H1 (cell line): ENCODE data around the gene APPL2. TPM values are rescaled to one million over a fixed set of nuclear protein-coding genes. Genes with fewer than 3 reads are reported as not detected.

ENCODE experiments used
- CTCF ChIA-PET: fragments of 300-600 bp; sonication (Branson Sonifier 250); formaldehyde crosslinking; loops from one replicate; lab custom pipeline; 2021; ENCODE audit not compliant: partially characterized antibody; lab: Charles Lee
- POLR2A ChIA-PET: fragments of 300-600 bp; sonication (Branson Sonifier 250); formaldehyde crosslinking; loops from one replicate; lab custom pipeline; 2021; ENCODE audit warnings: inconsistent platforms; ENCODE audit not compliant: partially characterized antibody; lab: Charles Lee
- DNase-seq, 2 experiments: peaks; one replicate each; pipeline versions ENCODE4 v3.0.0 to v3.0.0-alpha.2; 2010 to 2022; ENCODE audit warnings: low spot score in 2 of 2, low read depth in 1 of 2, mixed read lengths in 1 of 2
- FAIRE-seq: peaks from 2 replicates; lab custom pipeline; 2011; peaks lifted over from hg19 to GRCh38; lab: Jason Lieb, UNC
- H2AFZ ChIP-seq: 2 replicates; pipeline ENCODE4 v1.8.1; 2012; ENCODE audit warnings: low read length, inconsistent platforms
- H2AK5ac ChIP-seq: 2 replicates; pipeline ENCODE4 v1.6.1; 2013; ENCODE audit warnings: low read depth, low read length
- H2BK120ac ChIP-seq: replicated peaks from 2 replicates; pipeline ENCODE3; 2013; ENCODE audit warnings: low read depth, low read length, inconsistent platforms
- H2BK12ac ChIP-seq: 2 replicates; pipeline ENCODE4 v1.6.1; 2013; ENCODE audit warnings: low read depth, low read length
- H2BK15ac ChIP-seq: 2 replicates; pipeline ENCODE4 v1.6.1; 2013; ENCODE audit warnings: low read length
- H2BK20ac ChIP-seq: 2 replicates; pipeline ENCODE4 v1.6.1; 2013; ENCODE audit warnings: low read length
- H2BK5ac ChIP-seq: 2 replicates; pipeline ENCODE4 v1.6.1; 2013; ENCODE audit warnings: low read depth, low read length
- H3K14ac ChIP-seq: 2 replicates; pipeline ENCODE4 v1.6.1; 2013; ENCODE audit warnings: inconsistent platforms; ENCODE audit not compliant: insufficient read length
- H3K18ac ChIP-seq: 2 replicates; pipeline ENCODE4 v1.6.1; 2013; ENCODE audit warnings: low read length; ENCODE audit errors: extremely low read depth
- H3K23ac ChIP-seq: 2 replicates; pipeline ENCODE4 v1.6.1; 2013; ENCODE audit warnings: inconsistent platforms; ENCODE audit not compliant: insufficient read length
- H3K23me2 ChIP-seq: 2 replicates; pipeline ENCODE4 v1.6.1; 2013; ENCODE audit warnings: low read depth, low read length
- H3K27ac ChIP-seq: 2 replicates; pipeline ENCODE4 v1.6.1; 2011; ENCODE audit warnings: low read depth, low read length, inconsistent platforms
- H3K27me3 ChIP-seq, 4 experiments: replicated peaks in 1 of 4; 1 replicate in 1 of 4; 2 replicates in 3 of 4; pipeline versions ENCODE4 v1.6.1 to v1.8.1; 2011 to 2013; ENCODE audit warnings: low read length in 3 of 4, mild to moderate bottlenecking in 3 of 4, inconsistent platforms in 2 of 4, mixed read lengths in 2 of 4, moderate library complexity in 1 of 4; ENCODE audit not compliant: control insufficient read depth in 3 of 4, insufficient read depth in 3 of 4; ENCODE audit errors: extremely low read depth in 1 of 4
- H3K36me3 ChIP-seq, 4 experiments: 2 replicates each; pipeline versions ENCODE4 v1.6.1 to v1.8.1; 2011 to 2013; ENCODE audit warnings: mild to moderate bottlenecking in 4 of 4, low read length in 3 of 4, moderate library complexity in 2 of 4, control low read depth in 1 of 4, inconsistent platforms in 1 of 4; ENCODE audit not compliant: insufficient read depth in 4 of 4, control insufficient read depth in 2 of 4
- H3K4ac ChIP-seq: replicated peaks from 2 replicates; pipeline ENCODE3; 2013; ENCODE audit warnings: low read length, low read depth, mixed read lengths, inconsistent platforms; ENCODE audit not compliant: insufficient read length
- H3K4me1 ChIP-seq, 4 experiments: replicated peaks in 1 of 4; 1 replicate in 1 of 4; 2 replicates in 3 of 4; pipeline versions ENCODE4 v1.6.1 to v1.8.1; 2011 to 2013; ENCODE audit warnings: low read length in 3 of 4, inconsistent platforms in 2 of 4, mixed read lengths in 1 of 4; ENCODE audit not compliant: insufficient read depth in 4 of 4, control insufficient read depth in 3 of 4
- H3K4me2 ChIP-seq, 2 experiments: 2 replicates each; pipeline versions ENCODE4 v1.6.1 to v1.8.1; 2011 to 2013; ENCODE audit warnings: low read depth in 2 of 2, low read length in 2 of 2, control low read depth in 1 of 2, inconsistent platforms in 1 of 2, mild to moderate bottlenecking in 1 of 2; ENCODE audit not compliant: insufficient read depth in 1 of 2
- H3K4me3 ChIP-seq, 4 experiments: fragments of 200-600, 300-600 bp in 1 of 4; sonication (generic), shearing (Covaris generic), sonication (Bioruptor Twin) in 1 of 4; 2 replicates each; pipeline versions ENCODE4 v1.5.1 to v1.8.1; 2011 to 2016; ENCODE audit warnings: low read length in 4 of 4, low read depth in 3 of 4, control low read depth in 2 of 4, inconsistent platforms in 2 of 4, mild to moderate bottlenecking in 2 of 4, mixed read lengths in 1 of 4, moderate library complexity in 1 of 4; ENCODE audit not compliant: insufficient read depth in 2 of 4; ENCODE audit errors: extremely low read depth in 1 of 4
- H3K56ac ChIP-seq: replicated peaks from 2 replicates; pipeline ENCODE3; 2013; ENCODE audit warnings: low read depth, mild to moderate bottlenecking, mixed read lengths, low read length, inconsistent platforms; ENCODE audit not compliant: insufficient read length
- H3K79me1 ChIP-seq: 2 replicates; pipeline ENCODE4 v1.6.1; 2013; ENCODE audit warnings: low read depth, low read length, control low read depth
- H3K79me2 ChIP-seq, 2 experiments: 2 replicates each; pipeline versions ENCODE4 v1.6.1 to v1.8.1; 2012 to 2013; ENCODE audit warnings: low read length in 2 of 2, mild to moderate bottlenecking in 2 of 2, inconsistent platforms in 1 of 2; ENCODE audit not compliant: insufficient read depth in 2 of 2, control insufficient read depth in 1 of 2
- H3K9ac ChIP-seq, 4 experiments: replicated peaks in 1 of 4; 1 replicate in 1 of 4; 2 replicates in 3 of 4; pipeline versions ENCODE4 v1.6.1 to v1.8.1; 2011 to 2013; ENCODE audit warnings: low read depth in 3 of 4, low read length in 3 of 4, control low read depth in 2 of 4, mild to moderate bottlenecking in 2 of 4, moderate library complexity in 2 of 4, inconsistent platforms in 1 of 4; ENCODE audit errors: extremely low read depth in 1 of 4
- H3K9me3 ChIP-seq, 2 experiments: 2 replicates each; pipeline versions ENCODE4 v1.6.1 to v1.8.1; 2012 to 2013; ENCODE audit warnings: mild to moderate bottlenecking in 2 of 2, moderate library complexity in 2 of 2, control low read depth in 1 of 2, inconsistent platforms in 1 of 2, low read depth in 1 of 2, low read length in 1 of 2, mixed read lengths in 1 of 2; ENCODE audit not compliant: insufficient read depth in 2 of 2
- H4K20me1 ChIP-seq, 2 experiments: replicated peaks in 1 of 2; 2 replicates each; pipeline versions ENCODE3 to v1.8.1; 2011 to 2013; ENCODE audit warnings: inconsistent platforms in 2 of 2, low read length in 2 of 2, mild to moderate bottlenecking in 1 of 2; ENCODE audit not compliant: insufficient read depth in 2 of 2, control insufficient read depth in 1 of 2
- H4K5ac ChIP-seq: 2 replicates; pipeline ENCODE4 v1.6.1; 2013; ENCODE audit warnings: low read length, low read depth, mixed read lengths, inconsistent platforms; ENCODE audit not compliant: insufficient read length
- H4K8ac ChIP-seq: 2 replicates; pipeline ENCODE4 v1.8.0; 2013; ENCODE audit warnings: mild to moderate bottlenecking, moderate library complexity, low read length, inconsistent platforms; ENCODE audit not compliant: insufficient read depth; ENCODE audit errors: extremely low read depth
- H4K91ac ChIP-seq: replicated peaks from 2 replicates; pipeline ENCODE3; 2013; ENCODE audit warnings: low read length, mixed read lengths, inconsistent platforms; ENCODE audit not compliant: insufficient read length
- SIN3A ChIP-seq, 2 experiments: IDR thresholded peaks in 1 of 2; conservative IDR thresholded peaks in 1 of 2; 2 replicates each; pipeline ENCODE4 v1.6.1; 2011 to 2012; ENCODE audit warnings: low read length in 2 of 2, improper control_type of control experiment in 1 of 2, low read depth in 1 of 2, mild to moderate bottlenecking in 1 of 2
- SIRT6 ChIP-seq: IDR thresholded peaks from one replicate; pipeline ENCODE4 v1.7.1; 2012; ENCODE audit warnings: low read length, inconsistent platforms
- WGBS, 2 experiments: shearing (Covaris generic) in 1 of 2; methylation state at CpG; one replicate each; pipeline versions ENCODE4 v1.1.6 to v1.1.7; 2013 to 2015; ENCODE audit warnings: low lambda C conversion rate in 2 of 2, mixed read lengths in 2 of 2, inconsistent platforms in 1 of 2, low coverage in 1 of 2, missing lambda C conversion rate in 1 of 2; ENCODE audit not compliant: insufficient replicate concordance in 2 of 2, insufficient coverage in 1 of 2, insufficient read length in 1 of 2; ENCODE audit errors: extremely low coverage in 1 of 2, missing lambda C conversion rate in 1 of 2; 5-methylcytosine and 5-hydroxymethylcytosine counted together
- polyA plus RNA-seq, 7 experiments: library from polyadenylated mRNA; depleted of rRNA in 3 of 7; stranded (reverse) in 5 of 7; unstranded in 2 of 7; fragments of >200 nt in 5 of 7; fragments of 200-250 nt in 2 of 7; gene quantifications; 1 replicate in 5 of 7; 2 replicates in 1 of 7; 4 replicates in 1 of 7; pipeline versions ENCODE4 v1.2.1 to v1.2.3, GENCODE V29; 2011 to 2013; ENCODE audit warnings: missing spikeins in 2 of 7, mixed read lengths in 2 of 7
- total RNA-seq: library from RNA; stranded (reverse); fragmentation: NEBNext Ultra II Directional; extraction: Animal tissue kit (Norgen Biotek cat#: 25700); gene quantifications from 2 replicates; pipeline ENCODE4 v1.2.1, GENCODE V29; 2021

Gene APPL2
- total and polyA plus RNA-seq, 2 of the 8 experiments (the other 6 are each of a cell fraction or from before 2014, with no cell fraction given), result 8.9 to 22.9 TPM

GRCh38 chr12:105164068-105164467 lies 71.9 kb downstream of the APPL2 start:
- POLR2A ChIA-PET, result interaction anchor here (1.4 kb wide), 1 partner anchor 21 kb away, joined by 3 read pairs; no protein-coding TSS in a partner anchor
- no peak overlapping the region for H2BK12ac ChIP-seq
- H3K23ac ChIP-seq, result no peak overlapping the region
- TF ChIP-seq SIN3A (conservative IDR thresholded peaks at IDR 0.05 in 1 of 2, IDR thresholded peaks at IDR 0.05 in 1 of 2; ENCODE audit: low read depth in 1 of 2, low read length in 2 of 2) (no peak), SIRT6 (no peak)
- no peak overlapping the region for H4K91ac ChIP-seq
- no peaks in the 10 kb centered on the region for H3K79me1 ChIP-seq
- H3K56ac ChIP-seq, result no peak overlapping the region
- no peak overlapping the region for H3K27ac ChIP-seq
- no peak overlapping the region for H4K8ac ChIP-seq
- H3K4me2 ChIP-seq, result no peak overlapping the region
- no peak overlapping the region for H3K14ac ChIP-seq
- CTCF ChIA-PET, result no interaction called here
- H2AFZ ChIP-seq, result no peak overlapping the region
- no peak overlapping the region for H2AK5ac ChIP-seq
- H3K9ac ChIP-seq, result no peak overlapping the region
- H2BK20ac ChIP-seq, result no peak overlapping the region
- H3K23me2 ChIP-seq, result no peaks in the 10 kb centered on the region
- 92% methylated on average over 2 of the region's 2 CpGs; no CpG with 5 or more reads in 1 of the 2 experiments for WGBS, 2 experiments
- no peak overlapping the region for H4K5ac ChIP-seq
- no peak overlapping the region for H3K18ac ChIP-seq
- peaks cover 0 to 81% (median 32%) of the 10 kb centered on the region in 4 experiments; a peak in 6 of 8 replicates for H3K36me3 ChIP-seq
- no peak overlapping the region for H3K4ac ChIP-seq
- no peak overlapping the region for H2BK120ac ChIP-seq
- no peak for DNase-seq
- H3K9me3 ChIP-seq, result no peaks in the 10 kb centered on the region
- no peak for FAIRE-seq
- H3K4me3 ChIP-seq, result no peak overlapping the region
- no peak overlapping the region for H2BK5ac ChIP-seq
- H4K20me1 ChIP-seq, result no peaks in the 10 kb centered on the region
- no peaks in the 10 kb centered on the region for H3K79me2 ChIP-seq
- H3K4me1 ChIP-seq, result no peaks in the 10 kb centered on the region
- no peak overlapping the region for H2BK15ac ChIP-seq
- no peaks in the 10 kb centered on the region for H3K27me3 ChIP-seq
